GM21390 (cell line): ENCODE data around the gene MDM2.
A peak's percentile ranks its signal among the peaks of the same experiment; 100 is the strongest.

Experiments
- ATAC-seq: cut with Tn5 transposase; IDR thresholded peaks from one replicate; pipeline ENCODE4 v1.9.1; 2021; ENCODE audit not compliant: unreplicated experiment

The MDM2 gene

GRCh38 chr12:68850390-68850789 is 42.4 kb downstream of the MDM2 start:
- ATAC-seq, result no peak

GRCh38 chr12:68851592-68852306 is 43.8 kb downstream of the MDM2 start:
- ATAC-seq, result no peak

GRCh38 chr12:68853396-68854077 is 45.6 kb downstream of the MDM2 start:
- ATAC-seq, result no peak

- no peak for ATAC-seq
Observed at GRCh38 chr12:68854078-68854468, 46.1 kb downstream of the MDM2 start.

GRCh38 chr12:68854554-68854953 is 46.6 kb downstream of the MDM2 start:
- no peak for ATAC-seq

- ATAC-seq, result no peak
Observed at GRCh38 chr12:68855111-68855510, 47.1 kb downstream of the MDM2 start.

- ATAC-seq, result no peak
Observed at GRCh38 chr12:68855771-68856170, 47.8 kb downstream of the MDM2 start.

GRCh38 chr12:68856510-68856909 is 48.5 kb downstream of the MDM2 start:
- ATAC-seq, result no peak

GRCh38 chr12:68861890-68862289 is 53.9 kb downstream of the MDM2 start:
- ATAC-seq, result no peak

- ATAC-seq, result no peak
Observed at GRCh38 chr12:68863109-68863770, 55.3 kb downstream of the MDM2 start.

GRCh38 chr12:68863886-68864454 is 56.0 kb downstream of the MDM2 start:
- ATAC-seq, result peak; percentile 79

- ATAC-seq, result no peak
Observed at GRCh38 chr12:68864604-68865003, 56.6 kb downstream of the MDM2 start.

- ATAC-seq, result no peak
Observed at GRCh38 chr12:68865399-68866164, 57.6 kb downstream of the MDM2 start.

- ATAC-seq, result no peak
Observed at GRCh38 chr12:68866950-68867349, 59.0 kb downstream of the MDM2 start.

- ATAC-seq, result no peak
Observed at GRCh38 chr12:68867606-68868005, 59.6 kb downstream of the MDM2 start.

- ATAC-seq, result no peak
Observed at GRCh38 chr12:68868043-68868790, 60.2 kb downstream of the MDM2 start.

- no peak for ATAC-seq
Observed at GRCh38 chr12:68870011-68870410, 62.0 kb downstream of the MDM2 start.

- ATAC-seq, result no peak
Observed at GRCh38 chr12:68870443-68870842, 62.5 kb downstream of the MDM2 start.

GRCh38 chr12:68871396-68871795 is 63.4 kb downstream of the MDM2 start:
- no peak for ATAC-seq

GRCh38 chr12:68871921-68872320 is 63.9 kb downstream of the MDM2 start:
- ATAC-seq, result no peak
